Fibroblast of skin of scalp (primary cell): Measurements from ENCODE around the gene PGA3.
"Not testable (repeated sequence)": the region's sequence is repeated elsewhere in the genome, so short reads cannot be mapped to it uniquely, and the experiment has no call there.

Experiments
- DNase-seq: peaks from one replicate; pipeline ENCODE4 v3.0.0-alpha.2; 2013

PGA3 gene

DNA sequence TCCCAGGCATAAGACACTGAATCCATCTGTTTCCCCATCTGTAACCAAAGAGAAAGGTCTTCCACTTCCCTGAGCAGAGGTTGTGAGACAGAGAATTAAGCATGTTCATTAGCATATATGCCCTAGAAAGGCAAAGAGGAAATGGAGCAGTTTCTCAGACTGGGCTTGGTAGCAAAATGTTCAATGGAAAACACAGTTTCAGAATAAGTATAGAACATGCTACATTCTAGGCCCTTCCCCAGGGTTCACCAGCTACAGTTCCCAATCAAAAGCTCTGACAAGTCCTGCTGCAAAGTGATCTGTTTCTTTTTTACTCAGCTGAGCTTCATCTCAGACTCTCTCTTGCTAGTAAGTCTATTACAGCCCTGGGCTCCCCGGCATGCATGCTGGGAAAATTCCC lies 49.0 kb downstream of the PGA3 start:
- not testable (repeated sequence) for DNase-seq

DNA sequence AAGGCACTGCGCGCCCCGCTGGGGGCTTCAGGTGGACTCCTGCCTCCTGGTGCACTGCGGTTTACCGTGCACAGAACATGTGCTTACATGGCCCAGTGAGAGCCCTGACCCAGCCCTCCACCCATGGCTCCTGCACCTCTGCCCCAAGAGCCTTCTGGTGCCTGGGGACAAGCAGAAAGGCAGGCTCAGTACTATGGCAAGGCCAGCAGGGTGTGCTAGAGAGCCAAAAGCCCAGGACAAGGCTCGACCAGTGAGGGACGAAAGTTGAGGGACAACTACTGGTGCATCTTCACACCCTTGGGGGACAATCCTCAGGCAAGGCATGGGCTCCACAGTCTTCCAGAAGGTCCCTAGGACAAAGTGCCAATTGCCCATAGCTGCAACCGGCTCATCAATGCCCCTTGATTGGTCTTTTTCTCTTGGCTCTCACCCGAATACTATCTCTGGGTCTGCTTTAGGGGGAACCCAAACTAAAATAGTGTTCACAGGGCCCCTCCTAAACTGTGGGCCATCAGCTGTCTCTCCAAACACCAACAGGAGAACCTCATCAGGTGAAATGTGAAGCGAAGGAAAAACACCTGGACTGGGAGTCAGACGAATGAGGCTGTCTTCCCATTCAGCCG lies 51.2 kb downstream of the PGA3 start:
- DNase-seq = peak; percentile 57

DNA sequence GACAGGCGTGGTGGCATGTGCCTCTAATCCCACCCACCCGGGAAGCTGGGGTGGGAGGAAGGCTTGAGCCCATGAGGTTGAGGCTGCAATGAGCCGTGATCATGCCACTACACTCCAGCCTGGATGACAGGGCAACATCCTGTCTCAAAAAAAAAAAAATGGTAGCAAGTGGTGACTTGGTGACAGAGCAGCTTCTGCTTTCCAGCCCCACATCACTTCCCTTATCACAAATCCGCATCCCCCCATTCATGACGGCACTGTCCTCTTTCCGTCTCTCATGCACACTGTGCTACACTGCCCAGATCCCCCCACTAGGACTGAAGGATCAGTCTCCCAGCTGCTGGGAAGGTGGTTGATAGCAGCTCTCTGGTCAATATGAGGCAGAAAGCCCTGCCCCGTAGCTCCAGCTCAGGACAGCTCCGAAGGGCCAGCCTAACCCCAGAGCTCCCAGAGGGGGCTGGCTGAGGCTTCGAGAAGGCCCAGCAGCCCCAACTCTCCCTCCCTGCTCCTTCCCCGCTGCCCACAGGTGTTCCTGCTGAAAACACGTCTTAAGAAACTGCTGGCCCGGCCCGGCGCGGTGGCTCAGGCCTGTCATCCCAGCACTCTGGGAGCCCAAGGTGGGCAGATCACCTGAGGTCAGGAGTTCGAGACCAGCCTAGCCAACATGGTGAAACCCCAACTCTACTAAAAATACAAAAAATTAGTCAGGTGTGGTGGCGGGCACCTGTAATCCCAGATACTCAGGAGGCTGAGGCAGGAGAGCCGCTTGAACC lies 53.6 kb downstream of the PGA3 start:
- DNase-seq = no peak

DNA sequence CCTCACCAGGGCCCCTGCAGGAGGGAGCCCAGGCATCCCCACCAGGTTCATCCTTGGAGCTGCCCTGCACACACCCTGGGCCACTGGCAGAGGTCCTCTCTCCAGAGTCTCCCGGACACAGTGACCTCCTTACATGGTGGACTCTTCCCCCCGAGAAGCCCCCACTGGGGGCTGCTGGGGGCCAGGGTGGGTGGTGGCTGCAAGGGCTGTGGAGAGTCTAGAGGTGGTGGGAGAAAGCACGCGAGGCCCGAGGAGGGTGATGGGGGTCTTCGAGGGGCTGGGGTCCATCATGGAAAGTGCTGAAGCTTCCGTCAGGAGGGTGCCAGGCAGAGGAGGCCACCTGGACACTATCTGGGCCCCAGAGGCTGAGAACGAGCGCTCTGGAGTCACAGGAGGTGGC lies 55.2 kb downstream of the PGA3 start:
- DNase-seq = no peak

DNA sequence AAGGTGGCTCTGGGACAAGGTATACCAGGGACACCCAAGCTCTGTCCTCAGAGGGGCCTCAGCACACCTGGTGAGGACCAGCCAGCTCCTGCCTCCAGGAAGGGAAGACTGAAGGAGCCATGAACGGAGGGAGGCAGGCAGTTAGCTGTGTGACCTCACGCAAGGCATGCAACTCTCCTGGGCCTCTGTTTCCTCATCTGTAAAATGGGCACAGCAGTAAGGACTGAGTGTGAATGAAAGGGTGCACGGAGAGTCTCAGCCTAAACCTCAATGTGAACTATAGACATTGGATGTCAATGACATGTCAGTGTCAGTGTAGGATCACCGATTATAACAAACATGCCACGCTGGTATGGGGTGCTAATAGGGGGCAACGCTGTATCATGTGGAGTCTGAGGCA lies 56.0 kb downstream of the PGA3 start:
- no peak for DNase-seq
